NCI-H2081 (cell line): Measurements from ENCODE around the gene PKP3.
"Not testable (repeated sequence)": the region's sequence is repeated elsewhere in the genome, so short reads cannot be mapped to it uniquely, and the experiment has no call there.

ENCODE experiments used
- DNase-seq, 2 experiments: peaks; one replicate each; lab custom pipeline; 2025; lab: John Stamatoyannopoulos, UW

PKP3 gene

DNA sequence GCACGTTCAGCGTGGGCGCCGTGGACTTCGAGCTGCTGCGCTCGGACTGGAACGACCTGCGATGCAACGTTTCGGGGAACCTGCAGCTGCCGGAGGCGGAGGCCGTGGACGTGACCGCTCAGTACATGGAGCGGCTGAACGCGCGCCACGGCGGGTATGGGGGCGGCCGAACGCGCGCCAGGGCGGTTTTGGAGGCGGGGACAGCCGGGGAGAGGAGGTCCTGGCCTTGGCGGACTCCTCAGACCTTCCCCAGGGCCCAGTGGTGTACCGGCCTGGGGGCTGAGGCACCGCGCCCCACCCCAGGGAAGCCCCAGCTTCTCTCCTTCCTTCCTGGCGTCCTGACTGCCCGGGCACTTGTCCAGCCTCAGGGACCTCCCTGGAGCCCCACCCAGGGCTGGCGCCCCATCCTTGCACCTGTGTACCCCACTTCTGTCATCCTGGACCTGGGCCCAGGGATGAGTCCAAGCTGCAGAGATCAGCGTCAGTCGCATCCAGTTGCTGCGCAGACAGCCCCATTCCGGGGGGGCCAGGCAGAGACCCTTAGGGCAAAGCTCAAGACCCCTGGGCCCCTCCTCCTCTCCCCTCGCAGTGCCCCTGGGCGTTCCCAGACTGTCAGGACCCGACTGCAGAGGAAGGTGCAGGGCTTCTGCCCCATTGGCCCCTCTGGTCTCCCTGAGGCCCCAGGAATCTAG is 16.7 kb upstream of the PKP3 start:
- DNase-seq: no peak

DNA sequence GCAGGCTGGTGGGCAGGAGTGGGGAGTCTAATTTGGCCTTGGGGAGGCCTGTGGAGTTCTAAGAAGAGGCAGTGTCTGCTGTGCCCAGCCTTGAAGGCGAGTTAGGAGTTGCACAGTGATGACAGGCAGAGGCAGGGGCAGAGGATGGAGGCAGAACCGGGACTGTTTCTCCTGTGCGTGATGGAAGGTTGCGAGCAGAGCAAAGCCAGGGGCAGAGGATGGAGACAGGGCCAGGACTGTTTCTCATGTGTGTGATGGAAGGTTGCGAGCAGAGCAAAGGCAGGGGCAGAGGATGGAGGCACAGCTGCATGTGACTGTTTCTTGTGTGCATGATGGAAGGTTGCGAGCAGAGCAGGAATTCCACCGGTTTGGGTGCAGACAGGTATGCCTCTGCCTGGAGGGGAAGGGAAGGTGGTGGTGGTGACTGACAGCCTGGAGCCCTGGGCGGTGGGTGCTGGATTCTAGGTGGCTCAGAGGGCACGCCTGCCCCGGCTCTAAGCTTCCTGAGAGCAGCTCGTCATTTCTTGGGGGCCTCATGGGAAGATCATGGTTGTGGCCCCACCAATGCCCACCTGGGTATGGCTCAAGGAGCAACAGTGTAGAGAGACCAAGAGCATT is 16.0 kb upstream of the PKP3 start:
- DNase-seq: no peak

DNA sequence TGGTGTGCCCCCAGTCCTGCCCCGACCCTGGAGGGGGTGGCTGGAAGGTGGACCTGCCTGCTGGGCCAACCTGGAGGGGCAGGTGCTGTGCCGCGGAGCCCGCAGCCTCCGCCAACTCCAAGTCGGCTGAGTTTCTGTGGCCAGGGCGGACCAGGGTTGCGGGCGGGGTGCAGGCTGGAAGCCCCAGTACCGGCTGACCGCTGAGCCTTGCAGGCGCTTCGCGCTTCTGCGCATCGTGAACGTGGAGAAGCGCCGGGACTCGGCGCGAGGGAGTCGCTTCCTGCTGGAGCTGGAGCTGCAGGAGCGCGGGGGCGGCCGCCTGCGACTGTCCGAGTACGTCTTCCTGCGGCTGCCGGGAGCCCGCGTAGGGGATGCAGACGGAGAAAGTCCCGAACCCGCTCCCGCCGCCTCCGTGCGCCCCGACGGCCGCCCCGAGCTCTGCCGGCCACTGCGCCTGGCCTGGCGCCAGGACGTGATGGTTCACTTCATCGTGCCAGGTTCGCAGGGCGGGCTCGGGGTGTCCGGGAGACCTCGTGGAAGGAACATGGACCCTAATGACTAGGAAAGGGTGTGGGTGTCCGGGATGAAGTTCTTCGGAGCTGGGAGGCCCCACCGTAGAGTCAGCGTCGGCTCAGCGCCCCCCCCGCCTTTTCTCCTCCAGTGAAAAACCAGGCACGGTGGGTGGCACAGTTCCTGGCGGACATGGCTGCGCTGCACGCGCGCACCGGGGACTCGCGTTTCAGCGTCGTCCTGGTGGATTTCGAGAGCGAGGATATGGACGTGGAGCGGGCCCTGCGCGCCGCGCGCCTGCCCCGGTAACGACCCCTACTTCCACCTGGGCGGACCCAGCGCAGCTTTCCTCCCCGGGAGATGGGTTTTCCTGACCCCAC is 14.6 kb upstream of the PKP3 start:
- DNase-seq: no peak

DNA sequence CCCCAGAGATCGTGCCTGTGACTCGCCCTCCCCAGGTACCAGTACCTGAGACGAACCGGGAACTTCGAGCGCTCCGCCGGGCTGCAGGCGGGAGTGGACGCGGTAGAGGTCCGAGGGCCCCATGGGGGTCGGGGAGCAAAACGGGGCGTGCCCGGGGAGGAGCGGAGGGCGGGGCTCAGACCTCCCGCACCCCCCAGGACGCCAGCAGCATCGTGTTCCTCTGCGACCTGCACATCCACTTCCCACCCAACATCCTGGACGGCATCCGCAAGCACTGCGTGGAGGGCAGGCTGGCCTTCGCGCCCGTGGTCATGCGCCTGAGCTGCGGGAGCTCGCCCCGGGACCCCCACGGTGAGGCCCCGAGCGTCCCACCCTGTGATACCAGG is 13.9 kb upstream of the PKP3 start:
- DNase-seq: no peak

DNA sequence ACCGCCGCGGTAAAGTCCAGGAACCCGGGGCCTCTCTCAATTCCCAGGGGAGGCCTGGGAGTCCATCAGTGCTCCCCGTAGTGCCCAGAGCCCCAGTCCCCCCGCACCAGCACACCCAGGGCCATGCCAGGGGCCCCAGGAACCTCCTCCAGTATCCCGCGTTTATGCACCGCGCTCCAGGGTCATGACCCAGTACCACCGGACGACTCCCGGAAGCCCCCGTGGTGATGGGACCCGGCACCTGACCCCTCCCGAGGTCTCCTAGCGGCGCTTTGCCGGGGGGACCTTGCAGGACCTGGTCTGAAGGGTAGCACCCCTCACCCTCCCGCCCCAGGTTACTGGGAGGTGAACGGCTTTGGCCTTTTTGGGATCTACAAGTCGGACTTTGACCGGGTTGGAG is 13.5 kb upstream of the PKP3 start:
- no peak for DNase-seq

DNA sequence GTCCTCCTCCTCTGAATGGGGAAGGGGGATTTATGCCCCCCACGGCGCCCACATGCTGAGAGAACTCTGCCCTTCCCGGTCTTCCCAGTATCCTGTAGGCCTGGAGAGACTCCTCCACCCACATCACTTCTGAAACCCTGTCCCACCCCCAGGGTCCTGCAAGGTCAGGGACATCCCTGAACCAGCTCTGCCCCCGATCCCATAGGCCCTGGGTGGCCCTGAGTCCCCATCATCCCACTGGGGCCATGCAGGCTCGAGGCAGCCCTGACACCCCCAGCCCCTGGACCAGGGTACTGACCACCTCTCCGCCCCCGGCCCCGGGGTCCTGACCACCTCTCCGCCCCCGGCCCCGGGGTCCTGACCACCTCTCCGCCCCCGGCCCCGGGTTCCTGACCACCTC is 13.0 kb upstream of the PKP3 start:
- no peak for DNase-seq

DNA sequence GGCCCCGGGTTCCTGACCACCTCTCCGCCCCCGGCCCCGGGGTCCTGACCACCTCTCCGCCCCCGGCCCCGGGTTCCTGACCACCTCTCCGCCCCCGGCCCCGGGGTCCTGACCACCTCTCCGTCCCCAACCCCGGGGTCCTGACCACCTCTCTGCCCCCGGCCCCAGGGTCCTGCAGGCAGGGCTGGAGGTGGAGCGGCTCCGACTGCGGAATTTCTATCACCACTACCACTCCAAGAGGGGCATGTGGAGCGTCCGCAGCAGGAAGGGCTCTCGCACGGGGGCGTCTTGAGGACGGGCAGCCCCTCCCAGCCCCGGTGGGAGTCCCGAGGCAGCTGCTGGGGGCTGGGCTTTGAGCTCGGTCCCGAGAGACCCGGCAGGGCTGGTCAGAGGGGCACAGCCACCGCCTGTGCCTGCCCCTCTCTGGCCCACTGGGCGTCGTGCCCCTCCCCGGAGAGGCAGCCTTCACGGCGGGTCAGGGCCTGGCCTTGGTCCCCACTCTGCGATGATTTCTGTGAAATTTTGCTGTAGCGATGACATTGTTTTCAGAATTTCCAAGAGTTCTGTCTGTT is 12.4 kb upstream of the PKP3 start:
- DNase-seq: no peak

DNA sequence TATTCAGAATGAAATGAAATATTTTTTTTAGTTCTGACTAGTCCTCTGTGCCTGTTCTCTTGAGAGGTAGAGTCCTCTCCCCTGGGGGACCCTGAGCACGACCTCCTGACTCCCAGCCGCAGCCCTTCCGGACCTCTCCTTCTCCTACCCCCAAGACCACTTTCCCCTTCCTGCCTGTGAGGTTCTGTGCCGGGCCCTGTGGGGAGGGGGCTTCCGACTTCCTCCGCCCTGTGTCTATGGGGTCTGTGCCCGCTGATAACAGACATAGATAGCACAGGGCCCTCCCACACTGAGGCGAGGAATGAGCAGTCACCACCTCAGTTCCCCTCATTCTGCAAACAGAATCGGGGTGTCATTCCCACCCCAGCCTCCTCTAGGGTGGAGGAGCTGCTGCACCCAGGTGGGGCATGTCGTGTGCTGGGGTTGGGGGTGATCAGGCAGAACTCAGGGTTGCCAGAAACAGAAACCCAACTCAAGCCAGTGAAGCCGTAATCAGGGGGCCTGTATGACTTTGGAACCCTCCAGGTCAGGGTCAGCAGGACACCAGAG is 11.9 kb upstream of the PKP3 start:
- DNase-seq: no peak

DNA sequence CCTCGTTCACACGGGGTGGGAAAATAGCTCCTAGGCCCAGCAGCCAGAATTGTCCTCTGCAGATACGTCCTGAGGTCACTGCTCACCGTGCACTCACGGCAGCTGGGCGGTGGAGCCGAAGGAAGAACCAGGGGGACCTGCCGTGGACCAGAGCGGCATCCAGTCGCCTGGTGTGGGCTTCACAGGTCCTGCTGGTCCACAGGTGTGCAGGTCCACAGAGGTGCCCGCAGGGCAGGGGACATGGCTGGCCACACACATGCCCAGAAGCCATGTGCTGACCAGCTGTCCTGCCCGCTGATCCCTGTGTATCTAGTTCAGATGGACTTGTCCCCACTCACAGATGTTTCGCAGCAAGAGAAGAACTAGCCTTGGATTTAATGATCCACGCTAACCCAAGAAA is 10.6 kb upstream of the PKP3 start:
- no peak for DNase-seq

DNA sequence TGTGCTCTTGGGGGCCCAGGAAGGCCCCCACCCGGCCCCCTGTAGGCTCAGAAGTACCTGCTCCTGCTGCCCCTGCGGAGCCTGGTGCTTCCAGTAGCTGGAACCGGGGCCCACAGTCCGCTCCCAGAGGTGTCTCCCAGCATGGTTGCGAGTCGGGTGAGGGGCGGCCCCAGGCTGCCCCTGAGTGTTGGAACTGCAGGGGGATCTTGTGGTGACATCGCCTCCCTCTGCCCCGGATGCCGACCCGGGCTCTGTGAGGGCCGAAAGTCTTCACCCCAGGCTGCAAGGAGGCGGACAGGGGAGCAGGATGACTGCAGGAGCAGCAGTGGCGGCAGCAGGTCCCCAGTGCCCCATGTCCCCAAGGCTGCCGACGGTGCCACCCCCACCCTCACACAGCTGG is 9.5 kb upstream of the PKP3 start:
- no peak for DNase-seq

DNA sequence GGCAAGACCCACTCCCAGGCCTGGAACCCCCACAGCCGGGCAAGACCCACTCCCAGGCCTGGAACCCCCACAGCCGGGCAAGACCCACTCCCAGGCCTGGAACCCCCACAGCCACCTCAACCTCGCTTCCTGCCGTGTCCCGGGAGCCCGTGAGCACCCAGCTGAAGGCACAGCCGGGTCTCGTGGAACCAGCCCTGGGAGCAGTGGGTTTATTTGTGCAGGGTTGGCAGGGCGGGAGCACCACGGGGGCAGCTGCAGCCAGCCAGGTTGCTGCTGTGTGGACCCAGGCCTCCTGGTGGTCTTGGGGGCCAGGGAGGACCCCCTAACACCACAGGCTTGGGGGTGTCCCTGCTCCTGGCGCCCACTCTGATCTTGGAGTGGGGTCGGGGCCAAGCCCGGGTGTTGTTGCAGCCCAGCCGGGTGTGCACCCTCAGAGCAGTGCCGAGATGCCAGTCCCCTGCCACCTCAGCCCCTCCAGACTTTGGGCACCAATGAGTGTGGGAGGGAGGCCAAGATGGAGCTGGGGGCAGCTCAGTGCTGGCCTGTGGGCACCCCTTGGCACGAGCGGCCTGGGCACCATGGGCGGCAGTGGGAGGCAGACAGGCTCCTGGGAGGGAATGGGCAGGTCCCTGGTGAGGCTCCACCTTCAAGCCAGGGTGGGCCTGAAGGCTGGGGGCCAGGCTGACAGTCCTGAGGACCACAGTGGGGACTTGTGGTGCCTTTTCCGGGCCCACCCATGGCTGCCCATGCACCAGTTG is 8.2 kb upstream of the PKP3 start:
- no peak for DNase-seq

DNA sequence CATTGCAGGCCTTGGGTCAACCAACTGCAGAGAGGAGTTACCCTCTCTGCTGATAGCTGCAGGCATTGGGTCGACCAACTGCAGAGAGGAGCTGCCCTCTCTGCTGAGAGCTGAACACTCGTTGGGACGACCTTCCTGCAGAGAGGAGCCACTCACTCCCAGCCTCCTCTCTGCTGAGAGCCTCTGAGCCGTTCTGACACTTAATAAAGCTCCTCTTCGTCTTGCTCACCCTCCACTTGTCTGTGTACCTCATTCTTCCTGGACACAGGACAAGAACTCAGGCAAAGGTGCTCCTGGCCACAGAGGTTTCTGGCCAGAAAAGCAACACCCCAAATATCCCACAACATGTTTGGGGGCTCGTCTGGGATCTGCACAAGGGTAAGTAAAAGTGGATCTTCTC is 7.5 kb upstream of the PKP3 start:
- DNase-seq: no peak

DNA sequence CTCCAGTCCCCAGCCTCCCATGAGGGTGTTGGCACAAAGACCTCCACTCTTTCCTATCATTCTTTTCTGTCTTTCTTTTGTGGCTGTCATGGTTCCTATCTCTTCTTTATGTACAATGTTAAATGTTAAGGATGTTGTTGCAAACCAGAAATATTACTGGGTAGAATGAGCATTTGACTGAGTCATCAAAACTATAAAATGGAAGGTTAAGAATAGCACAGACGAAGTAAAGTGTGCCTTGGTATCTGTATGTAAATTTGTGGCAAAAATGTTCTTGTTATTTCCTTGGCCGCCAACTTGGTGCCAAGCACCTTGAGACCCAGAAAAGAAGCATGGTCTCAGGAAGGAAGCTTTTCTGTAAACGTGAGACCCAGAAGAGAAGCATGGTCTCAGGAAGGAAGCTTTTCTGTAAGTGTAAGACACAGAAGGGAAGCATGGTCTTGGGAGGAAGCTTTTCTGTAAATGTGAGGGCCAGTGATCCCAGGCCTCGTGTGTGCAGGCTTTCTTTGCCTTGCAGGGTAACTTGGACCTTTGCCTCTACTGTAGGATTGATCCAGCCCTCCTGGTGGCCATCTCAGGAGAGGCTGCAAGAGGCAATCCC is 6.7 kb upstream of the PKP3 start:
- DNase-seq: no peak

DNA sequence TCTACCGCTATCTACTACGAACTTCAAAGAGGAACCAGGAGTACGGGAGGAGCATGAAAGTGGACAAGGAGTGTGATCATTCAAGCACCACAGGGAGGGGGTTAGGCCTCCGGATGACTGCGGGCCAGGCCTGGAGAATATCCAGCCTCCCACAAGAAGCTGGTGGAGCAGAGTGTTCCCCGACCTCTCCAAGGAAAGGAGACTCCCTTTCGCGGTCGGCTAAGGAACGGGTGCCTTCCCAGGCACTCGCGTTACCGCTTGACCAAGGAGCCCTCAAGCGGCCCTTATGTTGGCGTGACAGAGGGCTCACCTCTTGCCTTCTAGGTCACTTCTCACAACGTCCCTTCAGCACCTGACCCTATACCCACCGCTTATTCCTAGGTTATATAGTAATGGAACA is 4.6 kb upstream of the PKP3 start:
- not testable (repeated sequence) for DNase-seq

DNA sequence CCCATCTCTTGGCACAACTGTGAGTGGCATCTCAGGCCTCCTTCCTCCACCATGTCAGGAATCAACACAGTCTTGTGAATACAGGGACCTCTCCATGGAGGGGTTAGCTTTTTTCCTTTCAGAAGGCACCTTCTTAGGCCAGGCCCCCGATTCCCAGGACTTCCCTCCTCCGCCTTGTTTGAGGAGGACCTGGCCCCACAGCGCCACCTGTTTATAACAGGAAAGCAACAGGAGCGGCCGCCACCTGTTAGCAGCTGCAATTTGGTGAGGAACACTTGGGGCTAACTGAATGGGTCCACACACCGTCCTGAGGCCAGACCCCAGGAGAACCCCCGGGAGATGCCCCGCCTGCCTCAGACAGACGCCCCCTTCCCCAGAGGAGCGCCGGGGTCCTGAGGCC is 3.8 kb upstream of the PKP3 start:
- no peak for DNase-seq

DNA sequence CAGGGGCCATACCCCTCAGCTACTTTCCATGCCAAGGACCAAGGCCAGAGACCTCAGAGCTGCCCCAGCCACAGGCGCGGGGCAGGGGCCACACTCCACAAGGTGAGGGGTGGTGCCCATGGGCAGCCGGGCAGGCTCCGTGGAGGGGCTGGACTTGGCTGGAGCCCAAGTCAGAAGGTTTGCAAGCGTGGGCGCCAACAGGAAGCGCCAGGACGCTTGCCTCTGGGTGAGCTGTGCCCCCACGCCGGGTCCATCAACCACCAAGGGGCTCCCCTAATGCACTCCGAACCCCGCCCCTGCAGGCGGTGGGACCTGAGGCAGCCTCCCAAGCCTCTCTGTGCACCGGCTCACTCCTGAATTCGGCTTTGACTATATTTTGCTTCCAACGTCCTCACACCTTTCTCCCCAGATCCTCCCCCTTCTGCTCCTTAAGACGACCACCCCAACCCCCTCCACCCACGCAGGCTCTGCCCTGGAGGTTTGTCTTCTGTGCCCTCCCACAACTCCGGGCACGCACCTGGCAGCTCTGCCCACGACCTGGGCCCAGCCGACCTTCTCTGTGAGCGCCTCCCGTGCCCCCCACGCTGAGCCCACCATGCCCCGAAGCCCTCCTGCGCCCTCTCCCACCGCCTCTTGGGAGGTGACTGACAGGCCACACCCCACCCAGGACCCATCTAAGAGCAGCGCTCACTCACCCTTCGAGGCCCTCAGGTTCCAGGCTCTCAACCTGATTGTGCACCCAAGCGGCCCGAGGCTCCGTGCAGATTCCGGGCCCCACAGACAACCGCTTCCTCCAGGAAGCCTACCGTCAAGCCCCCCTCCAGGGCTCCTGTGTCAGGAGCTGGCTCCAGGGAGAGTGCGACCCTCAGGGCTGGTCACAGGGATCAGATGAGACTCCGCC is 2.6 kb upstream of the PKP3 start:
- no peak for DNase-seq

DNA sequence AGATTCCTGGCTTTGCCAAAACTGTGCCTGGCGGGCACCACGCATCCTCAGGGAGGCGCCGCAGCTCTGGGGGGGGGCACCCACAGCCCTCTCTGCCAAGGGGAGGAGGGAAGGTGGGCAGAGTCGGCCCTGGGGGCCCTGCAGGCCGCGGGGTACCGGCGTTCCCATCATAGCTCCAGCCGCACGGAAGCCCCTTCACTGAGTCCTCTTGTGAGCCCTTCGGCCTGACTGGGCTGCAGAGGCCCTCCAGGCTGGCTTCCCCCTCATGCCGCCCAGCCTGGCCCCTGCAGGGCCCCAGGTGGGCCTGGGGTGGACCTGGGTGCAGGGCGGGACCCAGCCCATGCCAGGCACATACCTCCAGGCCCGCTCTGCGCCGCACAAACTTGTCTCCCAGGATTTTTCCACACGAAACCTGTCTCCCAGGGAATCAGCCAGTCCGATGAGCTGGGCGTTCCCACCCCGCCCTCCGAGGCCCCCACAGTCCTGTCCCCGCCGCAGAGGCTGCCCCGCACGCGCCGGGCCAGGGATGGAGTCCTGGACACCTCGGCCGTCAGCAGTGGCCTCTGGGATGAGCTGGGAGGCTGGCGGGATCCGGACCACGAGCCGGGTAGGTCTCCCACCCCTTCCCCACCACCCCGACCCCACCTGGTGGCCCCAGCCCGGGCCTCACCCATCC is 1.8 kb upstream of the PKP3 start:
- no peak for DNase-seq

DNA sequence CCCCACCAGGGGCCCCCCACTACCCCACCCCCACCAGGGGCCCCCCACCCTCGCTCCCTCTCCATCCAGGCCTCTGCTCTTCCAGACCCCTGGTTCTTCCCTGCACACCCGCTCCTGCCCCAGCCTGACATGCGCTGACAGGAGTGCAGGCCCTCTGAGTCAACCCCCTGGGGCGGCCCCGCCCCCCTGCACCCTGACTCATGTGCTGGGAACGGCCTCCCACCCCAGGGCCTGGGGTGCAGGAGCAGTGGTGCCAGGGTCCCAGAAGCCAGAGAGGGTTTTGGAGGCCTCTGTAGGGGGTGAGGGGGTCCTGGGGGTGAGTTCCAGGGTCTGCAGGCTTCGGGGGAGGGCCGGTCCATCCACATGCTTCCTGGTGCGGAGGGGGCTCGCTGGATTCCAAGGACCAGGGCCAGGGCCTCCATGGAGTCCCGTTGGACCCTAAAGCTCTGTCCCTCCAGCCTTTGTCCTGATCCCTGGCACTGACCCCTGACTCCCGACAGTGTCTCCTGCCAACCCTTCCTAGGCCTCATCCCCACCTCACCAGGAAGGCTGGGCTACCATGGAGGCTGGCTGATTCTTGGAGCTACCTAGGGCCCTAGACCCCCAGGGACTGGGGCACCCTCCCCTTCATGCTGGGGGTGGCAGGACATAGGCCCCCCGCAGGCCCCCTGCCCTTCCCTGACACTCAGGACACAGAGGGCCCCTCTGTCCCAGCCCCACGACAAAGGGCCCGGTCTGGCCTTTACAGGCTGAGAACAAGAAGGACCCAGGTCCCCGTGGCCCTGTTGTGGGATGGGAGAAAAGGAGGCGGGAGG is 583 bp upstream of the PKP3 start:
- DNase-seq: no peak
